C4-2B (cell line): ENCODE measurements around the gene HSPBP1.

Experiments
- ZFX ChIP-seq: fragments of 450-650 bp; IDR thresholded peaks from 2 replicates; pipeline ENCODE4 v1.6.1; 2017
- TF ChIP-seq, protein P1 (sequence below): fragments of 450-650 bp; conservative IDR thresholded peaks from 2 replicates; pipeline ENCODE4 v1.5.1; 2017; ENCODE audit warnings: mild to moderate bottlenecking

- no peak for TF ChIP-seq ZFX
- TF ChIP-seq, protein P1, sequence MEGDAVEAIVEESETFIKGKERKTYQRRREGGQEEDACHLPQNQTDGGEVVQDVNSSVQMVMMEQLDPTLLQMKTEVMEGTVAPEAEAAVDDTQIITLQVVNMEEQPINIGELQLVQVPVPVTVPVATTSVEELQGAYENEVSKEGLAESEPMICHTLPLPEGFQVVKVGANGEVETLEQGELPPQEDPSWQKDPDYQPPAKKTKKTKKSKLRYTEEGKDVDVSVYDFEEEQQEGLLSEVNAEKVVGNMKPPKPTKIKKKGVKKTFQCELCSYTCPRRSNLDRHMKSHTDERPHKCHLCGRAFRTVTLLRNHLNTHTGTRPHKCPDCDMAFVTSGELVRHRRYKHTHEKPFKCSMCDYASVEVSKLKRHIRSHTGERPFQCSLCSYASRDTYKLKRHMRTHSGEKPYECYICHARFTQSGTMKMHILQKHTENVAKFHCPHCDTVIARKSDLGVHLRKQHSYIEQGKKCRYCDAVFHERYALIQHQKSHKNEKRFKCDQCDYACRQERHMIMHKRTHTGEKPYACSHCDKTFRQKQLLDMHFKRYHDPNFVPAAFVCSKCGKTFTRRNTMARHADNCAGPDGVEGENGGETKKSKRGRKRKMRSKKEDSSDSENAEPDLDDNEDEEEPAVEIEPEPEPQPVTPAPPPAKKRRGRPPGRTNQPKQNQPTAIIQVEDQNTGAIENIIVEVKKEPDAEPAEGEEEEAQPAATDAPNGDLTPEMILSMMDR, result no peak
These were observed 10.6 kb downstream of the HSPBP1 start for GRCh38 chr19:55269299-55269698.
